SK-N-SH treated with all-trans-retinoic acid at 6 μM for 48 hours (cell line): ENCODE data around the gene MOK.

ENCODE experiments used
- ARNTL ChIP-seq: fragments of 450-650 bp; formaldehyde crosslinking; IDR thresholded peaks from 2 replicates; pipeline ENCODE4 v1.5.0; 2020; ENCODE audit warnings: low read depth, mild to moderate bottlenecking, moderate library complexity, borderline replicate concordance
- BACH2 ChIP-seq: fragments of 250-450 bp; sonication (Bioruptor Pico); IDR thresholded peaks from 2 replicates; pipeline ENCODE4 v1.9.0; 2021; ENCODE audit warnings: mild to moderate bottlenecking, borderline replicate concordance
- CREB5 ChIP-seq: fragments of 250-450 bp; sonication (Bioruptor Pico); IDR thresholded peaks from 2 replicates; pipeline ENCODE4 v1.5.1; 2020; ENCODE audit warnings: low read depth, mild to moderate bottlenecking, moderate library complexity
- GLIS3 ChIP-seq: fragments of 250-450 bp; sonication (Bioruptor Pico); IDR thresholded peaks from 2 replicates; pipeline ENCODE4 v1.5.0; 2020; ENCODE audit warnings: mild to moderate bottlenecking, moderate library complexity
- OSR1 ChIP-seq: fragments of 250-450 bp; sonication (Bioruptor Pico); IDR thresholded peaks from 2 replicates; pipeline ENCODE4 v1.8.0; 2022; ENCODE audit warnings: moderate library complexity, mild to moderate bottlenecking, inconsistent platforms
- PATZ1 ChIP-seq: fragments of 250-450 bp; sonication (Bioruptor Pico); IDR thresholded peaks from 2 replicates; pipeline ENCODE4 v1.8.0; 2020; ENCODE audit warnings: mild to moderate bottlenecking, moderate library complexity, borderline replicate concordance
- ZFP30 ChIP-seq: fragments of 450-650 bp; formaldehyde crosslinking; IDR thresholded peaks from 2 replicates; pipeline ENCODE4 v1.5.0; 2022; ENCODE audit warnings: mild to moderate bottlenecking, moderate library complexity
- ZNF8 ChIP-seq: fragments of 450-650 bp; formaldehyde crosslinking; IDR thresholded peaks from 2 replicates; pipeline ENCODE4 v1.5.0; 2020; ENCODE audit warnings: mild to moderate bottlenecking, moderate library complexity

GRCh38 chr14:102197317-102197853, 107.6 kb downstream of the MOK start:
- TF ChIP-seq ARNTL (CRISPR knock-in tag): no peak
- TF ChIP-seq BACH2 (CRISPR knock-in tag): no peak
- TF ChIP-seq OSR1 (CRISPR knock-in tag): no peak
- TF ChIP-seq GLIS3 (CRISPR knock-in tag): no peak
- no peak for TF ChIP-seq ZNF8 (CRISPR knock-in tag)
- no peak for TF ChIP-seq PATZ1 (CRISPR knock-in tag)
- TF ChIP-seq ZFP30 (CRISPR knock-in tag): no peak
- TF ChIP-seq CREB5 (CRISPR knock-in tag): no peak
